ENCODE data around the gene BMP3.
"Not testable (repeated sequence)": the region's sequence is repeated elsewhere in the genome, so short reads cannot be mapped to it uniquely, and the experiment has no call there.

Gene BMP3

GRCh38 chr4:81030061-81030980 lies at the start of gene BMP3:
Gene BMP3 (plus strand): TSS chr4:81030708. CDS start chr4:81031285, 577 bp downstream.
- no peak for DNase-seq

- DNase-seq: no peak
Observed at GRCh38 chr4:80986011-80986410, 44.5 kb upstream of the BMP3 start.

GRCh38 chr4:80989921-80990544 lies 40.5 kb upstream of the BMP3 start:
- peak; percentile 17 to 41 for DNase-seq

GRCh38 chr4:80990851-80991250 lies 39.7 kb upstream of the BMP3 start:
- no peak for DNase-seq

- no peak for DNase-seq
Observed at GRCh38 chr4:80999943-81000342, 30.6 kb upstream of the BMP3 start.

GRCh38 chr4:81003597-81004111 lies 26.9 kb upstream of the BMP3 start:
- DNase-seq: no peak

- no peak for DNase-seq
Observed at GRCh38 chr4:81007417-81007816, 23.1 kb upstream of the BMP3 start.

- not testable (repeated sequence) for DNase-seq
Observed at GRCh38 chr4:81016566-81016965, 13.9 kb upstream of the BMP3 start.

- DNase-seq: no peak
Observed at GRCh38 chr4:81019006-81019405, 11.5 kb upstream of the BMP3 start.

- no peak for DNase-seq
Observed at GRCh38 chr4:81021142-81021944, 9.2 kb upstream of the BMP3 start.

GRCh38 chr4:81021981-81022380 lies 8.5 kb upstream of the BMP3 start:
- DNase-seq: no peak

GRCh38 chr4:81023484-81023883 lies 7.0 kb upstream of the BMP3 start:
- DNase-seq: no peak

GRCh38 chr4:81030981-81031791 lies 678 bp downstream of the BMP3 start:
- no peak for DNase-seq

GRCh38 chr4:81031796-81032551 lies 1.5 kb downstream of the BMP3 start:
- DNase-seq: no peak

- DNase-seq: no peak
Observed at GRCh38 chr4:81032771-81033684, 2.5 kb downstream of the BMP3 start.

GRCh38 chr4:81038636-81039350 lies 8.3 kb downstream of the BMP3 start:
- no peak for DNase-seq

GRCh38 chr4:81039351-81039972 lies 9.0 kb downstream of the BMP3 start:
- DNase-seq: no peak

GRCh38 chr4:81040012-81040659 lies 9.6 kb downstream of the BMP3 start:
- peak; percentile 14 to 18 for DNase-seq
